ENCODE results near the gene ACBD3.

ACBD3 gene

DNA sequence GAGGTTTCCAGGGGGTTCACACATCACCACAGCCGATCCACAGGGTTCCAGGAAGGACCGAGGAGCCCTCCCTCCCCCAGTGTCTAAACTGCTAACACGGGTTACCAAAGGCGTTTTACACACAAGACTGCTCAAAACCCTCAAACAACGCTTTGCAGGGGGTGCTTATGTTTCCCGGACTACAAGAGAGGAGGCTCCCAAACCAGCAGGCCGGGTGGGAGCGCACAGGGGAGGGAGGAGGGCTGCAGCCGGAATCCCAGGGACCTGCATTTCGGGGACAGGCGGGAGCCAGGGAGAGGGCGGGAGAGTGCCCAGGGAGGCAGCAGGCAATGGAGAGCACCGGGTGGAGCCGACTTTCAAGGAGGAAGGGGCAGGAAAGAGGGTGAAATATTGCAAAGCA is 50.8 kb downstream of the ACBD3 start:
- DNase-seq (ENCODE audit: insufficient read length, low spot score): no peak
- FAIRE-seq: no peak

DNA sequence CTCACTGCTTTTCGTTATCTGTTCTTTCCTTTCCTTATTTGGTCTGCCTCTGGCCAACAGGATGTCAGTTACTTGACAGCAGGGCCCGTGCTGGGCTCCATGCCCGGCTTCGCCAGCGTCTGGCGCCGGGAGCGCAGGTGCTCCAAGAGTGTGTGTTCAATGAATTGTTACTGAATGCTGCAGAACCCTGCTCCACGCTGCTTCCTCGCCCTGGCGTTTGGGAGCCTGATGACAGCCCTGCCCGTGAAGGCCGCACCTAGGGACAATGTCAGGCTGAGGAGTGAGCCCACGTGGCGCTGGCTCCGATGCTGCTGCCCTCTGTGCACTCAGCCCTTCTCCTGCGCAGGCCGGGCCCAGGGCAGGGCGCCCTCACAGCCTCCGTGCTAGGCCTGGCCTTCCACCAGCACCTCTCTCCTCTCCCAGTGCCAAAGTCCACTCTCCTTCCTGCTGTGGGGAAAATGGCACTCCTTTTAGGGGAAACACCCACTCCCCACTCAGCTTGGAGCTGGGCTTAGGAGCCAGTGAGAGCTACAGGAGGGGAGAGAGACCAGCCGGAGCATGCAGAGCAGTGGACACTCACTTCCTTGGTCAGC is 51.4 kb downstream of the ACBD3 start:
- DNase-seq (ENCODE audit: insufficient read length, low spot score) (no peak), FAIRE-seq (no peak)

DNA sequence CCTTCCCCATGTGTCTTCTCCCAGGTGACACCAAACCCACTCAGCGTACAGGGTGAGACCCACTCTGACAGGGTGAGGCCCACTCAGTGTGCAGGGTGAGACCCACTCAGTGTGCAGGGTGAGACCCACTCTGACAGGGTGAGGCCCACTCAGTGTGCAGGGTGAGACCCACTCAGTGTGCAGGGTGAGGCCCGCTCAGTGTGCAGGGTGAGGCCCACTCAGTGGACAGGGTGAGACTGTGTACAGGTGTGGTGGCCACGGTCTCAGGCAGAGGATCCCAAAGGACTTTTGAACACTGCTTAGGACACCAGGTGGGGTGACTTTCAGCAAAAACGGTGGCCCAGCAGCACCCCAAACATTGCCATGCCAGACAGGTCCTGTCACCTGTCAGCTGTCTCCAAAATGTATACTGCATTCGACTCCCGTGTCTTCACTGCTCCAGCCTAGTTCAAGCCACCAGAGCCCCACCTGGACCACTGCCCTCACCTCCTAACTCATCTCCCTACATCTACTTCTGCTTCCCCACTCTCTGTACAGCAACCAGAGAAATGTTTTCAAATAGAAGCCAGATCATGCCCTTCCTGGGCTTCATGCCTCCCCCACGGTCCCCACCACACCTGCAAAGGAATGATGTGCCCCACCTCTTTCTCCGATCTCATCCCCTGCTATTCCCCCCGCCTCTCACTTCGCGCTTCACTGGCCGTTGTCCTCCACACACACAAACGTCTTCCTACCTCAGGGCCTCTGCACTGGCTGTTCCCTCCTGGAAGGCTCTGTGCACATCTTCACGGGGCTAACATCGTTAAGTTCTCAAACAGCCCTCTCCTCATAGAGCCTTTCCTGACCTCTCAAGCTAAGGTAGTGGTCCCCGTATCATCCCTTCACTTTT is 52.1 kb downstream of the ACBD3 start:
- FAIRE-seq (no peak), DNase-seq (ENCODE audit: insufficient read length, low spot score) (no peak)

DNA sequence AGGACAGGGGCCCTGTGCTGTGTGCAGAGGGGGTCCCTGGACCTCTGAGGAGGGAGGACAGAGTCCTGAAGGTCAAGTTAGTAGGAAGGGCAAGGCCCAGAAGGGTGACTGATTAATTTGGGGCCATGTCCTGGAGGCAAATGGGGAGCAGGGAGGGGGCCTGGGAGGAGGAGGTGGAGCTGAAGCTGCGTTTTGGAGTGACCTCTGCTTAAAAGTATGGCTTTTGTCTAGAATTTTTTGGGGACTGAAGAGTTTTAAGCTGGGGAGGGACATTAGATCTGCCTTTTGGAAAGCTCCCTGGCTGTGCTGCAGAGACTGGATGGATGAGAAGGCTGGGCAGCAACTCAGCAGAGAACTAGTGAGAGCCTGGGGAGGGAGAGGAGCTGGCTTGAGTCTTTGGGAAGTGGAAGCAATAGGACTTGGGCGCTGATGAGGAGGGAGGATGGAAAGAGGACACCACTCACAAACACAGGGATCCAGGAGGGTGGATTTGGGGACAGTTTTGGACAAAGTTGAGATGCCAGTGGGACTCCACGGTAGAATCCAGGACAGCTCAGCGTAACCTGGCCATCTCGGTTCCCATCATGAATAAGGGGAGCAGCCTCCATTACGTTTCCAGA is 52.9 kb downstream of the ACBD3 start:
- FAIRE-seq (no peak), DNase-seq (ENCODE audit: insufficient read length, low spot score) (no peak)

DNA sequence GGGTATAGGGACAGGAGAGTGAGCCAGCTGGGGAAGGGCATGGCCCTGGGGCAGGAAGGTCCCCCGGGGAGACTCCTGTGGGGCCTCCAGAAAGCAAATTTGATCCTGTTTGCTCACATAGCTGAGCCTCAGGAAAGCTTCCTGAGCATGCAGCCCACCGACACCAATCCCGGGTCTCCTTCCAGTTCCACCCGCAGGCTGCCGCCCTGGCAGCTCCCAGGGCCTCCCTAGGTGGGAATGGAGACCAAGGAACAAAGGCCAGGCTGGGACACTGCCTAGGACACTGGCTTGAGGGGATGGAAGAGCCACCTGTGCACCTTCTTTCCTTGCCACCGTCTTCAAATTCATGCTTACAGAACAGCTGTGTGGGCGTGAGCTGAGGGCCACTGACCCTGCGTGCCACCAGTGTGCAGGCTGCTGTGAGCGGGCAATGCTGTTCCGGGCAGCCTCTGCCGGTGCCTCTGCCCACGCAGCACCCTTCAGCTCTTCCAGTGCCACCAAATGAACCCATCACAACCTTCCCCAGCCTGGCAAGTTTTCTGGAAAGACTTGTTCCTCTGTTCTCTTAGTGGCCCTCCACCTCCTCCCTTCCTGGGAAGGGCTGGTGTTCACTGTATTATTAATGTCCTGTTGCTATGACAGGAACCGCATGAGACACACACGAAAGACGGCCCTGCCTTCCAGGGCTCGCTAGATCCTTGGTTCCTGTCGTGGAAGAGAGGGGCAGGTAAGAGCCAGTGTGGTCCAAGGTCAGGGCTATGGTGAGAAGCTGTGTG is 53.6 kb downstream of the ACBD3 start:
- DNase-seq (ENCODE audit: insufficient read length, low spot score) (no peak), FAIRE-seq (no peak)

DNA sequence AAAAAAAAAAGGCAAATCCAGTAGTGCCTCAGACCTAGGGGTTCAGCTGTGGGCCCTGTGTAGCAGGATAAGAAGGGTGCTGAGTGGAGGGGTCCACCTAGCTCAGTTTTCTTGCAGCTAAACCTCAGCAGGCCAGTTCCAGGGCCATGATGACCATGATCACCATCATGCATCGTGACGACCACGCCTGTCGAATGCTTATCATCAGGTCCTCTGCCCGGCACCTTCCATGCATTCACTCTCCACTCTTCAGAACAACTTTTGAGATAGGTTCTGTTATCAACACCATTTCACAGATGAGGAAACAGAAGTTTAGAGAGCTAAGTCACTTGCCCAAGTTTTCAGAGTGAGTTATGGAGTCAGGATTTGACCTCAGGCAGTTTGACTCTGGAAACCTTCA is 54.9 kb downstream of the ACBD3 start:
- DNase-seq (ENCODE audit: insufficient read length, low spot score) (no peak), FAIRE-seq (no peak)

DNA sequence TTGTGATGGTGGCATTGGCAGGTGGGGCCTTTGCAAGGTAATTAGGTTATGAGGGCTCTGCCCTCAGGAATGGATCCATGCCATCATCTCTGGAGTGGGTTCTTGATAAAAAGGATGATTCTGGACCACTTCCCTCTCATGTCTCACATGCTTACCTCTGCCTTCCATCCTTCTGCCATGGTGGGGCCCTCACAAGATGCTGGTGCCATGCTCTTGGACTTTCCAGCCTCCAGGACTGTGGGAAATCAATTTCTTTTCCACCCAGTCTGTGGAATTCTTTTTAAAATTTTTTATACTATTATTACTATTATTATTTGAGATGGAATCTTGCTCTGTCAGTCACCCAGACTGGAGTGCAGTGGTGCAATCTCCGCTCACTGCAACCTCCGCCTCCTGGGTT is 57.3 kb downstream of the ACBD3 start:
- no peak for DNase-seq (ENCODE audit: insufficient read length, low spot score)
- FAIRE-seq: no peak

DNA sequence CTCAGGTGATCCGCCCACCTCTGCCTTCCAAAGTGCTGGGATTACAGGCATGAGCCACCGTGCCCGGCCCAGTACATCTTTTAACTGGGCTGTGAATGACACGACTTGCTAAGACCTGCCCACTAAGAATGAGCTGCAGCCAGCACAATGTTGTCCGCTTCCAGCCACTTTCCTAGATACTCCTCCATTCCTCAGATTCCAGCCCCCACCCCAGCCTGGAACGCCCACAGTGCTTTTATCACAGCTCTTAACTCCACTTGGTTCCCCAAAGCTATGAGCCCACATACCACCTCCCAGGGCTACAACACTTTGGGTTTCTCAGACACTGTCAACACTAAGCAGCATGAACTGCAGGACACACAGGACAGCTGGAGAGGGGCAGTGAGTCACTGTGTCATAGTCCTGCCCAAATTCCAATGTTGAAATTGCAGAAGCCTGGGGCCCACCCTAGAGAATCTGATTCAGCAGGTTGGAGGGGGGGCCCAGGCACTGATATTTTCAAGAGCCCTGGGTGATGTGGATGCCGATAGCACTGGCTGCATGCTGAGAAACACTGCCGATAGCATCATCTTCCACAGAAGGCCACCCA is 58.0 kb downstream of the ACBD3 start:
- DNase-seq (ENCODE audit: insufficient read length, low spot score) (no peak), FAIRE-seq (no peak)

DNA sequence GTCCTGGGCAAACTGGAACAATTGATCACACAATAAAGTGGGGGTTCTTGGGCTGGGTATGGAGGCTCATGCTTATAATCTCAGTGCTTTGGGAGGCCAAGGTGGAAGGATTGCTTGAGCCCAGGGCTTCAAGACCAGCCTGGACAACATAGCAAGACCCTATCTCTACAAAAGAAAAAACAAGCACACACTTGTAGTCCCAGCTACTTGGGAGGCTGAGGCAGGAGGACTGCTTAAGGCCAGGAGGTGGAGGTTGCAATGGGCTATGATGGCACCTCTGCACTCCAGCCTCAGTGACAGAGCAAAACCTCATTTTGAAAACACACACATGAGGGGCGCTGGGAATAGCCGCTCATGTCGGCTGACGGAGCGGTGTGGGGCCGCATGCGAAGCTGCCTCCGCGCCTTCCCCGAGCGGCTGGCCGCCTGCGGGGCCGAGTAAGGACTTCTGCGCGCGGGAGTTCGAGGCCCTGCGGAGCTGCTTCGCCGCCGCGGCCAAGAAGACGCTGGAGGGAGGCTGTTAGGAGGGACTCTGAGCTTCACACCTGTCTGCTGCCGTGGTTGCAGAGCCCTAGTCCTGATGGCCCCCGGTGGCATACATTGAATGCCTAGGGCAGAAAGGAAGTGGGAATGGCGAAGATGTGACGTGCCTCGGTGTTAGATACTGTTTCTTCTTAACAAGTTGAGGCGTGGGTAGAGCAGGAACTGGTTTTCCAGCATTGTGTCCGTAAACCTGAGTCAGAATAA is 59.5 kb downstream of the ACBD3 start:
- no peak for FAIRE-seq
- DNase-seq (ENCODE audit: insufficient read length, low spot score): no peak

DNA sequence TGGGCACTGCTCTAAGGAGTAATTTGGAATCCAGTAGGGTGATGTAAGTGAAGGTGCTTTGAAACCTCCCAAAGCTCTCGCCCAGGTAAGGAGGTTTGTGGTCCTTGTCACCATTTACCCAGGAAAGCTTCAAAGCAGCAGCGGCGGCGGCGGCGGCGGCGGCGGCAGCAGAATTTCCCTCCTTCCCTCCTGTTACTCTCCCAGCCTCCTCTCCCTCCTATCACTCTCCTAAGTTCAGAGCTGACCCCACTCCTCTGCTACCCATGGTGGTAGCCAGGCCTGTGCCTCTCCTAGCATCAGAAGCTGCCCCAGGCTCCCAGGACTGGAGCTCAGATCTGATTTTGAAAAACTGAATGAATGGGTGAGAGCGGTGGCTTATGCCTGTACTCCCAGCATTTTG is 60.7 kb downstream of the ACBD3 start:
- FAIRE-seq (no peak), DNase-seq (ENCODE audit: insufficient read length, low spot score) (no peak)

DNA sequence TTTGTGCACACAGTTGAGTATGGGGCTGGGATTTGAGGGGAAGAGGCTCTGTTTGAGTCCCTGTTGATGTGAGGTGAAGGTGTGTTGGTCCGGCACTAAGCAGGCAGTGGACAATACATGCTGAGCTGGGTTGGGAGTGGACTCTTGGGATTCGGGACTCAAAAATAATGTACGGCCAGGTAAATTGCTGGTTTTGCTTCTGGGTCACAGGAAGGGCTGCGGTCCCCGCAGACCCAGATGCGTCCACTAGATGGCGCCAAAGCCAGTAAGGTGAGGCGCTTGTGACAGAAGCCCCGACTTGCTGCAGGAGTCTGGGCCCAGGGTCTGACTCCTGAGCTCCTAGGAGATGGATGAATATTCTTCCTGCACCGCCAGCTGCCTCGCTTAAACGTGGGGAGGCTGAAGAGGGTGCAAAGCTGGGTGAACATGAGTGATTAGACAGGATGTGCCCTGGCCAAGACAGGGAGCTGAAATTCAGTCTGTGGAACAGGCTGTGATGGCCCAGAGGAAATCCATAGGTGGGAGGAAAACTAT is 61.4 kb downstream of the ACBD3 start:
- peak; percentile 77 for FAIRE-seq
- peak; percentile 60 for DNase-seq (ENCODE audit: insufficient read length, low spot score)

DNA sequence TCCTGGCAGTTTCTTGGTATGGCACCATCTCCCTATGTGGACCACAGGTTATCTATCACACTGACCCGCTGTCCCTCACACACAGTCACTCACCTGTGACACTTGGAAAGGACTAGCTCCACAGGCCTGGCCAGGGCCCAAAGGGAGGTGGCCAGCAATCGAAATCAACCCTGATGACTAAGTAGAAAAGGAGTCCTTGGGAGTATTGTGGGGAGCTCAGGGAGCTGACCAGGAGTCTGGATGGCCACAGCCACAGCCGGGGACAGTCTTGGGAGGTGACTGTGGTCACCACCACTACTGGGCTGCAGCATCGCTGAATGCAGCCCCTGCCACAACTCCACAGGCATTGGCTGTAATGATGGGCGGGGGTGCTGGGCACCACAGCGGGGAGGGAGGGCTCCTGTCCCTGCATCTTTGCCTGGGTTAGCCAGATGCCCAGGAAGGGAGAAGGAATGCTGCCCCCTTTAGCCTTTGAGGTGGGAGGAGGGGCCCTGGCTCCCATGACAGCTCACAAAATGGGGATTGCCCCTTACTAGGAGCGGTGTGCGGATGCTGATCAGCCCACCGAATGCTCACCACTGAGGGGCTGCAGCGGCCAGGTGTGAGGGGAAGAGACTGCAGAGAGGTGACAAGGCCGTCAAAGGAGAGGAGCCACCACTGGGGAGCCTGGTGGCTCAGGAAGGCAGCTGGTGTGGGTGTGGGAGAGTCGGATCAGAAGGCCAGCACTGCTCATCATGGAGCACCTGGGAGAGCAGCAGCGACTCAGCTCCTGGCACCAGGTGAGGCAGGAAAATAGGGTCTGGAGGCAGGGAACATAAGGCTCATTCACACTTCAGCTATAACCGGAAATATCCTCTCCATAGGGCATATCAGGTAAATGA is 62.7 kb downstream of the ACBD3 start:
- DNase-seq (ENCODE audit: insufficient read length, low spot score): no peak
- no peak for FAIRE-seq

DNA sequence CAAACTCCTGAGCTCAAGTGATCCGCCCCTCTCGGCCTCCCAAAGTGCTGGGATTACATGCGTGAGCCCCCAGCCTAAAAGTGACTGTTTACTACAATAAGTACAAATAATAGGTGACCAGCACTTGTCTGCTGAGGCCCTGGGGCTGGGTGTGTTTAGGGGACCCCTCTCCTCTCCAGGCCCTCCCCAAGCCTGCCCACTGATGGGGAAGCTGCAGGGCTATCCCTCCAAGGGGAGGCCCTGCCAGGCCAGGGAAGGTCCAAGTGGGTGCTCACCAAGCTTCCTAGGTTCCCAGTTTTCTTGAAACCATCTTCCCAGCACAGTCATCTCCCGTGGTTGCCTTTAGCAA is 63.4 kb downstream of the ACBD3 start:
- DNase-seq (ENCODE audit: insufficient read length, low spot score) (no peak), FAIRE-seq (no peak)

DNA sequence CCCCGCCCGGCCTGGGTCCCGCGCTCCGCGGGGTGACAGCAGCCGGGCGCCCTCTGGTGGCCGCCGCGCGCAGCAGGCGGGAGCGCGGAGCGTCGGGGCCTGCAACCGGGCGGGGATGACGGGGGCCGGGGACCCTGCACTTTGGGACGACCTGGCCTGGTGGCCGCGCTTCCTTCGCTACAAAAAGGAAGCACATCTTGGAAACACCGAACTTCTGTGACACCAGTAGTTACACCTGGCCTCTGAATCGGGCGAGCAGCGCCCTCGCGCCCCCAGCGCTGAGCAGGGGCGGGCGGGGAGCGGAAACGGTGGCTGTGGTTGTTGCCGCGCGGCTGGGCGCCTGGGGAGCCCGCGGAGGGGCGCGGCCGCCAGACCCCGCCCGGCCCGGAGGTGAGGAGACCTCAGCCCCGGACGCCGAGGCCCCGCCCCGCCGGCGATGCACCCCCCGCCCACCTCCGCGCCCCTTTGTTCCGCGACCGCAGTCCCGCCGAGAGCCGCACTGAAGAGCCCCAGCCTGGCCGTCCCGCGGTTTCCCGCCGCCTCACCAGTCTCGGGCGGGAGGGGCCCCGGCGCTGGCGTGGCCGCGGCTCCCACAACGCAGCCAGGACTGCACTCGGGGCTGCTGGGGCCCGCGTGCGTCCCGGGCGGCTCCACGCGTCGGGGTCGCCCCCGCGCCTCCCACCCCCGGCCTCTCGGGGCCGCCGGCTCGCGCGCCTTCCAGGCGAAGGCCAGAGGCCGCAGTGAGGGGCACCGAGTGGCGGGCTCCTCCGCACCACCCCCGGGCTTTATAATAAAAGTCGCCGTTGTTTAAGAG is 64.7 kb downstream of the ACBD3 start:
- DNase-seq (ENCODE audit: insufficient read length, low spot score): peak; percentile 90
- no peak for FAIRE-seq

DNA sequence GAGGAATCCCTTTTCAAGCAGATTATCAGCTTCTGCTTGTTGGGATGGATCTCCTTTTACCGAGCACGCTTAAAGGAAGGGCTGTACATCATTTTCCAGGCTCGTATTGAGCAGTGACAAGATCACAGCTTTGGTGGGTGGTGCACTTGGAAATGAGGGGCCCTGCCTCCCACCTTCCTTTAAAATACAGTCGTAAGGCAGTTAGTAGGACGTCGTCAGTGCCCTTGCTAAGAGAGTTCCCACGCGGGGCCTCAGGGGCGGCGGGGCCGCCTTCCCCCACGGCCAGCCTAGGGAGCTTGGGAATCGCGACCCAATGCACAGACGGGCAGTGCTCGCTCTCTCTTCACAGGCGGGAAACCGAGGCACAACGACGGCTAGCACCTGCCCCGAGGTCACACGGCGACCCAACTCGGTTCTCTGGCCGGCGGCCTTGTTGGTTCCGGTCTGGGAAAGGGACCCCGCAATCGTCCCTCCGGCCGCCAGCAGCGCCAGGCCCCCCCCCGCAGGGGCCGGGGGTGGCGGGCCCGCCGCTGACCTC is 65.4 kb downstream of the ACBD3 start:
- no peak for FAIRE-seq
- DNase-seq (ENCODE audit: insufficient read length, low spot score): no peak

DNA sequence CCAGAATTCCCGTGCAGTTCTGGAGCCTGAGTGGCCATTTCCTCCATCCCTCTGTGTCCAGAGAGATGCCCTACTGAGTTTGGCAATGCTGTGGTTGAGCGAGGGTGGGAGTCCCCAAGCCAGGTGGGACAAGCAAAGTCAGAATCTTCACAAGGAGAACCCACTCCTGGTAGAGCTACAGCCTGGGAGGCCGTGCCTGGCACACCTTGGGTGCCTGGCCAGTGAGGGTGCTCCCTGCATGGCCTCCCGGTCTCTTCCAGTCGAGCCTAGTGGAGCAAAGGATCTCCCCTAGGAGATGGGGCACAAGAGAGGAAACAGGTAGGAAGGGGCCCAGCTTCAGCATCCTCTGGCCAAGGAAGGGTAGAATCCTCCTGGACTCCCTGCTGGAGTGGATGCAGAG is 66.1 kb downstream of the ACBD3 start:
- no peak for FAIRE-seq
- no peak for DNase-seq (ENCODE audit: insufficient read length, low spot score)

DNA sequence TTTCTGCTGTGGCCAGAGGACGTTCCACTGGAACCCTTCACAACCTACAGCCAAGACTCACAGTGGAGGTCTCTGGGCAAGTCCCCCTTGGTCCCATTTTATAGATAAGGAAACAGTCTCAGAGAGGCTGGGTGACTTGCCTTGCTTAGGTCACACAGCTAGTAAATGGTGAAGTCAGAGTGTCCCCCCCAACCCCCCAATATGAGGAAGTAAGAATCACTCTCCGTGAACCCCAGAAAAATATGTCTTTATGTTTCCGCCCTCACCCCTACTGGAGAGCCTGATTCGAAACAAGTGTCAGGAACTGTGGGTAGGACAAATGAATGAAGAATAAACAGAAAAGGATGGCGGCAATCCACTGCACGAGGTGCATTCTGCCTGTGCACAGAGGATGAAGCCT is 67.4 kb downstream of the ACBD3 start:
- FAIRE-seq: no peak
- no peak for DNase-seq (ENCODE audit: insufficient read length, low spot score)

DNA sequence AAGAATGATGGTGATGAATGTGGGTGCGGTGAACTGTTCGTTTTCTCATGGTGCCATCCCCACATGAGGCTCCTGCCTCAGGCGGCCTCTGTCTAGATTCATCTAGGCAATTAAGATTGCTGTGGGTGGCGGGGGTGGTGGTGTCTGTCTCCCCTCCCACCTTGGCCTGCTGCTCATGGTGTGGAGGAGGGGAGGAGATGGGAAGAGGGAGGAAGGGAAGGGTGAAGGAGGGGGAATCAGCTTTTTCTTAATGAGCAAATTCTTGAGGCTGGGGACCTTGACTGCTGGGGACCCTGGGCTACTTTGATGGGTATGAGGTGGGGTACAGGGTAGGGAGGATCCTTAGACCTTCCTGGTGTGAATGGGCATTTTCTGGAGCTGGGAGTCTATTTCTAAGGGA is 68.2 kb downstream of the ACBD3 start:
- no peak for DNase-seq (ENCODE audit: insufficient read length, low spot score)
- FAIRE-seq: no peak

All from GM19239 (cell line).